Measurements from ENCODE around the gene IRF6.

Gene IRF6

GRCh38 chr1:209805875-209806760, at the start of gene IRF6:
Gene IRF6 (minus strand): TSS chr1:209806142. CDS start chr1:209801413, 4,729 bp downstream.
- peak; percentile 77 for DNase-seq (ENCODE audit: low spot score)

GRCh38 chr1:209855623-209856022, 49.7 kb upstream of the IRF6 start:
- DNase-seq (ENCODE audit: low spot score), result no peak

- DNase-seq (ENCODE audit: low spot score), result no peak
These were observed 49.1 kb upstream of the IRF6 start for GRCh38 chr1:209855006-209855405.

GRCh38 chr1:209854196-209854595, 48.3 kb upstream of the IRF6 start:
- no peak for DNase-seq (ENCODE audit: low spot score)

GRCh38 chr1:209853676-209854075, 47.7 kb upstream of the IRF6 start:
- DNase-seq (ENCODE audit: low spot score), result no peak

GRCh38 chr1:209850342-209850979, 44.5 kb upstream of the IRF6 start:
- DNase-seq (ENCODE audit: low spot score), result peak; percentile 6

GRCh38 chr1:209849388-209849787, 43.4 kb upstream of the IRF6 start:
- DNase-seq (ENCODE audit: low spot score), result no peak

- DNase-seq (ENCODE audit: low spot score), result no peak
These were observed 39.4 kb upstream of the IRF6 start for GRCh38 chr1:209845408-209845725.

- no peak for DNase-seq (ENCODE audit: low spot score)
These were observed 38.9 kb upstream of the IRF6 start for GRCh38 chr1:209844695-209845407.

GRCh38 chr1:209840611-209841010, 34.7 kb upstream of the IRF6 start:
- DNase-seq (ENCODE audit: low spot score), result no peak

- DNase-seq (ENCODE audit: low spot score), result no peak
These were observed 34.1 kb upstream of the IRF6 start for GRCh38 chr1:209839875-209840546.

GRCh38 chr1:209838537-209838936, 32.6 kb upstream of the IRF6 start:
- DNase-seq (ENCODE audit: low spot score), result no peak

- DNase-seq (ENCODE audit: low spot score), result no peak
These were observed 31.7 kb upstream of the IRF6 start for GRCh38 chr1:209837671-209838070.

GRCh38 chr1:209835782-209836298, 29.9 kb upstream of the IRF6 start:
- DNase-seq (ENCODE audit: low spot score), result no peak

GRCh38 chr1:209831615-209832014, 25.7 kb upstream of the IRF6 start:
- no peak for DNase-seq (ENCODE audit: low spot score)

GRCh38 chr1:209830722-209831121, 24.8 kb upstream of the IRF6 start:
- no peak for DNase-seq (ENCODE audit: low spot score)

- no peak for DNase-seq (ENCODE audit: low spot score)
These were observed 23.8 kb upstream of the IRF6 start for GRCh38 chr1:209829716-209830115.

- peak; percentile 95 for DNase-seq (ENCODE audit: low spot score)
These were observed 21.7 kb upstream of the IRF6 start, which contains the start of gene UTP25 for GRCh38 chr1:209827384-209828262. Gene UTP25 (plus strand): TSS chr1:209827972. CDS start chr1:209828064, 92 bp downstream.

GRCh38 chr1:209825591-209826434, 19.9 kb upstream of the IRF6 start:
- no peak for DNase-seq (ENCODE audit: low spot score)

Data from CD4-positive, alpha-beta T cell treated with Interleukin-2 at 100 ng/mL for 4 hours (primary cell).